ENCODE data around the gene SDK2. TPM values are rescaled to one million over a fixed set of nuclear protein-coding genes. Genes with fewer than 3 reads are reported as not detected.

SDK2 gene
- total RNA-seq, 4 donors from 2014 or later, result 1.4 to 6.8 (median 3.3) TPM

DNA sequence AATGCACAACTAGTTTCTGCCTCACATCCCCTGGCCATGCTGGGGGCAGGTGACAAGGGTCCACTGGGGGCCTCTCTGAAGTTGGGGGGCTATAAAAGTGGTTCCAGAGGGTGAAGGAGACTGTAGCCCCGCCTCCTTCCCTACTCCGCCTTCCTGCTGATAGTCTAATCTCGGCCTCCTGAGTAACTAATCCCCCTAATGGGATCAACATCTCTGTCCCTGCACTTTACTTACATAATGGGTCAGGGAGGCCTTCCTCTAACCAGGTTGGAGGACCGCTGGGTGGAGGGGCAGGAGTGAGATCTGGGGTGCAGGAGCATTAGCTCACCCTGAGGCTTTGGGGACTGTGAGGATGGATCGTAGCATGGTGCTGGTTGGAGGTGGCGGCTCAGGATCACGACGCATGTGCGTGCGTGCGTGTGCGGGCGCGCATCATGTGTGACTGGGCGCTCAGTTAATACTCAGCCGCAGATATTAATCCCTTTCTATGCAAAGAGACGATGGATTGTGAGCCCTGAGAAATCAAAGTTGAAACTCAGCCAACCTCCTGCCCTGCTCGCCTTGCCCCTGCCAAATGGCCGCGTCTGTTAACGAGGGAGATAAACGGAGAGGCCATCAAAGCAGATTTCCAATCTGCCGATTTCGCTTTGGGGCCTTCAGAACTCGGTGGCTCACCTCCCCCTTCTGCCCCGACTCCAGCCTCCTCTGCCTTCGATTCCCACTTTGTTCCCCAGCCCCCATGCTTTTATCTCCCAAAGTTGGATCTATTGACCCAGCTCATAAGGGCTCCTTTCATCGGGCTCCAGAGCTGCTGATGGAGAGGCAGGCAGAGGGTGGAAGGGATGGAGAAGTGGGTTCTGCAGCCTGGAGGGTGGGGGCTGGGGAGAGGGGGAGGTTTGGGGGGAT is 107.3 kb downstream of the SDK2 start:
- peaks cover 9% of the 10 kb centered on the region for H3K4me1 ChIP-seq
- H3K9me3 ChIP-seq, result no peaks in the 10 kb centered on the region
- H3K27me3 ChIP-seq, result peaks cover 7% of the 10 kb centered on the region
- WGBS, result 88% methylated on average over 26 of the region's 28 CpGs
- no peak overlapping the region for H3K27ac ChIP-seq
- H3K36me3 ChIP-seq, result no peaks in the 10 kb centered on the region
- no peak overlapping the region for H3K4me3 ChIP-seq
- no peak for TF ChIP-seq POLR2AphosphoS5 (IDR thresholded peaks at IDR 0.05)
- no peak for TF ChIP-seq EP300 (IDR thresholded peaks at IDR 0.05)
- TF ChIP-seq POLR2A (IDR thresholded peaks at IDR 0.05), result no peak
- TF ChIP-seq, protein P1, sequence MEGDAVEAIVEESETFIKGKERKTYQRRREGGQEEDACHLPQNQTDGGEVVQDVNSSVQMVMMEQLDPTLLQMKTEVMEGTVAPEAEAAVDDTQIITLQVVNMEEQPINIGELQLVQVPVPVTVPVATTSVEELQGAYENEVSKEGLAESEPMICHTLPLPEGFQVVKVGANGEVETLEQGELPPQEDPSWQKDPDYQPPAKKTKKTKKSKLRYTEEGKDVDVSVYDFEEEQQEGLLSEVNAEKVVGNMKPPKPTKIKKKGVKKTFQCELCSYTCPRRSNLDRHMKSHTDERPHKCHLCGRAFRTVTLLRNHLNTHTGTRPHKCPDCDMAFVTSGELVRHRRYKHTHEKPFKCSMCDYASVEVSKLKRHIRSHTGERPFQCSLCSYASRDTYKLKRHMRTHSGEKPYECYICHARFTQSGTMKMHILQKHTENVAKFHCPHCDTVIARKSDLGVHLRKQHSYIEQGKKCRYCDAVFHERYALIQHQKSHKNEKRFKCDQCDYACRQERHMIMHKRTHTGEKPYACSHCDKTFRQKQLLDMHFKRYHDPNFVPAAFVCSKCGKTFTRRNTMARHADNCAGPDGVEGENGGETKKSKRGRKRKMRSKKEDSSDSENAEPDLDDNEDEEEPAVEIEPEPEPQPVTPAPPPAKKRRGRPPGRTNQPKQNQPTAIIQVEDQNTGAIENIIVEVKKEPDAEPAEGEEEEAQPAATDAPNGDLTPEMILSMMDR (IDR thresholded peaks at IDR 0.05), result no peak
- no peak for DNase-seq (ENCODE audit: low spot score in 2 of 2)

DNA sequence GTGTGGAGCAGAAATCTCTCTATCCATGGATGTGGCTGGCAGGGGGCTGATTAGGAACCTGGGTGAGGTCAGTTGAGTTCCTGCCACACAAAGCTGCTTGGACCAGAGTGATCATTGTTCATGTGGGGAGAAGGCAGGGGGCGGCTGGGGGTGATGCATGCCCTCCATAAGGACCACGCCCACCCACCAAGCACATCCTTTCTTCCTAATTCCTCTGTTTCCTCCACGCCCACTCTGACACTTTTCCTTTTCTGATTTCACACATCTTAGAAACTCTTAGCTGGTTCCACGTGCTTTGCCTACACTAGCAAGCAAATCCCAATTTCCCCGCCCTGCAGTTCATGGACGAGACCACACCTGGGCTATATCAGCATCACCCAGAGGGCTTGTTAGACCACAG is 108.5 kb downstream of the SDK2 start:
- Histone ChIP-seq H3K36me3 (no peaks in the 10 kb centered on the region), H3K9me3 (no peaks in the 10 kb centered on the region), H3K4me3 (no peak overlapping the region), H3K4me1 (no peaks in the 10 kb centered on the region), H3K27ac (no peak overlapping the region), H3K27me3 (peaks cover 7% of the 10 kb centered on the region)
- DNase-seq (ENCODE audit: low spot score in 2 of 2), result no peak
- 83% methylated on average over 6 of the region's 6 CpGs for WGBS
- TF ChIP-seq POLR2A (IDR thresholded peaks at IDR 0.05) (no peak), POLR2AphosphoS5 (IDR thresholded peaks at IDR 0.05) (no peak)
- TF ChIP-seq, protein P1 (IDR thresholded peaks at IDR 0.05), result no peak

DNA sequence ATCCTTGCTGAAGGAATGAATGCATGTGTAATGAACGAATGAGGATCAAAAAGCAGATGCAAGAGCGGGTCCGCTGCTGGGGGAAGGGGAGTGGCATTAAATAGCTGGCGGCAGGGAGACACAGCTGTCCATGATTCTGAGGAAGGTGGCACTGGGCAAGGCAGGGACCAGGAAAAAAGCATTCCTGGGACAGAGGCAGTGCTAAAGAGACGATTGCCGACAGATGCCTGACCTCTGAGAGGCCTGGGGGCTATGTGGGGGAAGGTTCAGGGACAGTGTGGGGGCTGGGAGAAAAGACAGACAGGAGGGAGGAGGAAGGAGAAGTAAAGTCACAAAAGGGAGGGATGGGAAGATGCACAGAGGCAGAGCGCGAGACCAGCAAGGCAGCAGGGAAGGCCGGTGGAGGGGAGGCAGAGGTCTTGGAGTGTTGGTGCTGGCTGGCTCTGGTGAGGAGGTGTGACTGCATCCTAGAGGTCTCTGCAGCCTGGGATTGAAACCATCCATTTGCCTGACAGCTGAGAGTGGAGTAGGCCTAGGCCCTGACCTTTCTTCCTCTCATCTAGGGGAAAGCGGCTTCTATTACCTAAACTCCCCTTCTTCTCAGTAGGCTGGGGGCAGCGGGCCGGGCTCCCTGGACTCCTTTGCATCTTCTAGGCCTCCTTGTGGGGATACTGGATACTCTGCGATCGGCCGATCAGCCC is 109.9 kb downstream of the SDK2 start:
- TF ChIP-seq EP300 (IDR thresholded peaks at IDR 0.05), result no peak
- TF ChIP-seq, protein P1 (IDR thresholded peaks at IDR 0.05), result no peak
- TF ChIP-seq POLR2A (IDR thresholded peaks at IDR 0.05), result no peak
- no peak for TF ChIP-seq POLR2AphosphoS5 (IDR thresholded peaks at IDR 0.05)
- Histone ChIP-seq H3K4me3 (no peak overlapping the region), H3K27ac (no peak overlapping the region), H3K9me3 (no peaks in the 10 kb centered on the region), H3K36me3 (no peaks in the 10 kb centered on the region), H3K27me3 (peaks cover 7% of the 10 kb centered on the region), H3K4me1 (no peaks in the 10 kb centered on the region)
- WGBS, result 83% methylated on average over 15 of the region's 15 CpGs
- no peak for DNase-seq (ENCODE audit: low spot score in 2 of 2)

DNA sequence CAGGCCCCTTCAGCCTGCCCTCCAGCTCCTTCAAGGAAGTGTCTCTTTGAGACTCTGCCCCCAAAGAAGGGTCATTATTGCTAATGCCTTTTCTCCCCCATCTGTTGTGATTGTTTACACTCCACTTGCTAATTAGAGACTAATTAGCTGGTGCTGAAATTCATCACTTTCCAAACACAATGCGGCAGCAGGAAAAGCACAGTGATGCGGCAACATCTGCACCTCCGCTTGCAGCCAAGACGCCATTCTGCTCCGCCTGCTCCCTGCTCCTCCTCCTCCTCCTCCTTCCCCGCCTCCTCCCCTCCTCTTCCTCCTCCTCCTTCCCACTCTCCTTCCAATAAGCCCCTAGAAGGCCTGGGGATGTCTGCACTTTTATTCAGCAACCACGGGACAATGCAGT is 110.5 kb downstream of the SDK2 start:
- H3K36me3 ChIP-seq, result no peaks in the 10 kb centered on the region
- DNase-seq (ENCODE audit: low spot score in 2 of 2), result no peak
- WGBS, result 80% methylated on average over 7 of the region's 7 CpGs

More for the DNA sequence above, 110.5 kb downstream of the SDK2 start:
- H3K27me3 ChIP-seq, result peaks cover 7% of the 10 kb centered on the region
- H3K4me1 ChIP-seq, result no peaks in the 10 kb centered on the region
- H3K27ac ChIP-seq, result no peak overlapping the region
- no peak for TF ChIP-seq POLR2AphosphoS5 (IDR thresholded peaks at IDR 0.05)
- no peak for TF ChIP-seq EP300 (IDR thresholded peaks at IDR 0.05)
- TF ChIP-seq, protein P1 (IDR thresholded peaks at IDR 0.05), result no peak
- TF ChIP-seq POLR2A (IDR thresholded peaks at IDR 0.05), result no peak
- H3K9me3 ChIP-seq, result no peaks in the 10 kb centered on the region
- H3K4me3 ChIP-seq, result no peak overlapping the region
